Smooth muscle cell (in vitro differentiated cells): ENCODE results near the gene LMX1A. TPM values are rescaled to one million over a fixed set of nuclear protein-coding genes. Genes with fewer than 3 reads are reported as not detected.

Experiments used
- DNase-seq: peaks from one replicate; lab custom pipeline; 2025; ENCODE audit not compliant: unreplicated experiment; lab: John Stamatoyannopoulos, UW
- H2AFZ ChIP-seq: fragments of 200-600 bp; sonication (generic); 2 replicates; pipeline ENCODE4 v1.6.0; 2016; ENCODE audit warnings: antibody characterized with exemption, low read depth, mild to moderate bottlenecking
- H3F3A ChIP-seq: fragments of 200-600 bp; sonication (generic); 2 replicates; pipeline ENCODE4 v1.6.0; 2017; ENCODE audit warnings: antibody characterized with exemption, low read depth
- H3K27ac ChIP-seq: fragments of 200-600 bp; sonication (generic); 2 replicates; pipeline ENCODE4 v1.5.1; 2016; ENCODE audit warnings: low read depth, mild to moderate bottlenecking
- H3K27me3 ChIP-seq: fragments of 200-600 bp; sonication (generic); 2 replicates; pipeline ENCODE4 v1.6.1; 2016; ENCODE audit warnings: low read depth, mild to moderate bottlenecking
- H3K36me3 ChIP-seq: fragments of 200-600 bp; sonication (generic); 2 replicates; pipeline ENCODE4 v1.5.1; 2016; ENCODE audit warnings: low read depth
- H3K4me1 ChIP-seq: fragments of 200-600 bp; sonication (generic); 2 replicates; pipeline ENCODE4 v1.5.1; 2016; ENCODE audit warnings: low read depth
- H3K4me2 ChIP-seq: fragments of 200-600 bp; sonication (generic); 2 replicates; pipeline ENCODE4 v1.6.0; 2016; ENCODE audit warnings: mild to moderate bottlenecking
- H3K4me3 ChIP-seq: fragments of 200-600 bp; sonication (generic); 2 replicates; pipeline ENCODE4 v1.5.1; 2016; ENCODE audit warnings: mild to moderate bottlenecking
- H3K79me2 ChIP-seq: fragments of 200-600 bp; sonication (generic); 2 replicates; pipeline ENCODE4 v1.6.0; 2016; ENCODE audit warnings: low read depth, mild to moderate bottlenecking
- H3K9ac ChIP-seq: fragments of 200-600 bp; sonication (generic); 2 replicates; pipeline ENCODE4 v1.6.0; 2016; ENCODE audit warnings: low read depth
- H3K9me3 ChIP-seq: fragments of 200-600 bp; sonication (generic); replicated peaks from 2 replicates; pipeline ENCODE4 v1.5.1; 2016; ENCODE audit warnings: low read depth
- H4K20me1 ChIP-seq: fragments of 200-600 bp; sonication (generic); 2 replicates; pipeline ENCODE4 v1.6.0; 2016; ENCODE audit warnings: low read depth
- WGBS: methylation state at CpG from one replicate; pipeline ENCODE4 v1.1.7; 2016; ENCODE audit warnings: low lambda C conversion rate; 5-methylcytosine and 5-hydroxymethylcytosine counted together
- polyA plus RNA-seq: library from polyadenylated mRNA; unstranded; fragments of >200 nt; fragmentation: Nextera tagmentation; extraction: Ambion mirVana; gene quantifications from 2 replicates; pipeline ENCODE4 v1.2.1, GENCODE V29; 2016
- total RNA-seq: library from RNA; depleted of rRNA; stranded (reverse); fragments of >200 nt; gene quantifications from 2 replicates; pipeline ENCODE4 v1.2.3, GENCODE V29; 2014
- TF ChIP-seq, protein P1 (sequence below): fragments of 200-600 bp; sonication (generic); IDR thresholded peaks from 2 replicates; pipeline ENCODE4 v1.5.1; 2017; ENCODE audit warnings: borderline replicate concordance, mild to moderate bottlenecking, antibody characterized with exemption; ENCODE audit not compliant: insufficient read depth, poor library complexity, severe bottlenecking

The LMX1A gene
- total and polyA plus RNA-seq, 2 experiments from 2014 or later, result not detected

DNA sequence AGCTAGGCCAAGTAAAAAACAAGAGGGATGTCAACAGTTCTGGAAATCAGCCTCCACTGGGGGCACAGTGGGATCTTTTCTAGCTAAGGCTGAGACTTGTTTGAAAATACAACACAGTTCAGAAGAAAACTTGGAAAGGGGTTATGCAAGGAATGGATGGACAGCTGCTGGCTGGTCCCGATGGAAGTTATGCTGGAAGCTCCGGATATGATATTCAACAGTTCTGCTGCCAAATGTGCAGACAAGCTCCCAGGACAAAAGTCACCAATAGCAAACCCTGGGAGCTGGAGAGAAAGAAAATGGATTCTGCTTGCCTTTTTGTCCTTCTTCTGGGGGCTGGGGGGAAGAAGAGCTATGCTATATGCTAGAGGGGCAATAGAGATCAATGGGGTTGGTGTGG is 14.3 kb downstream of the LMX1A start:
- Histone ChIP-seq H3K27me3 (peaks cover 77% of the 10 kb centered on the region), H3F3A (no peaks in the 10 kb centered on the region), H3K27ac (no peak overlapping the region), H3K4me2 (no peak overlapping the region), H2AFZ (no peak overlapping the region), H3K9me3 (no peaks in the 10 kb centered on the region), H3K4me3 (no peak overlapping the region), H3K4me1 (peaks cover 30% of the 10 kb centered on the region), H3K36me3 (no peaks in the 10 kb centered on the region), H3K79me2 (no peaks in the 10 kb centered on the region), H3K9ac (no peak overlapping the region), H4K20me1 (no peaks in the 10 kb centered on the region)
- WGBS, result 93% methylated on average over 2 of the region's 2 CpGs
- no peak for DNase-seq
- TF ChIP-seq, protein P1, sequence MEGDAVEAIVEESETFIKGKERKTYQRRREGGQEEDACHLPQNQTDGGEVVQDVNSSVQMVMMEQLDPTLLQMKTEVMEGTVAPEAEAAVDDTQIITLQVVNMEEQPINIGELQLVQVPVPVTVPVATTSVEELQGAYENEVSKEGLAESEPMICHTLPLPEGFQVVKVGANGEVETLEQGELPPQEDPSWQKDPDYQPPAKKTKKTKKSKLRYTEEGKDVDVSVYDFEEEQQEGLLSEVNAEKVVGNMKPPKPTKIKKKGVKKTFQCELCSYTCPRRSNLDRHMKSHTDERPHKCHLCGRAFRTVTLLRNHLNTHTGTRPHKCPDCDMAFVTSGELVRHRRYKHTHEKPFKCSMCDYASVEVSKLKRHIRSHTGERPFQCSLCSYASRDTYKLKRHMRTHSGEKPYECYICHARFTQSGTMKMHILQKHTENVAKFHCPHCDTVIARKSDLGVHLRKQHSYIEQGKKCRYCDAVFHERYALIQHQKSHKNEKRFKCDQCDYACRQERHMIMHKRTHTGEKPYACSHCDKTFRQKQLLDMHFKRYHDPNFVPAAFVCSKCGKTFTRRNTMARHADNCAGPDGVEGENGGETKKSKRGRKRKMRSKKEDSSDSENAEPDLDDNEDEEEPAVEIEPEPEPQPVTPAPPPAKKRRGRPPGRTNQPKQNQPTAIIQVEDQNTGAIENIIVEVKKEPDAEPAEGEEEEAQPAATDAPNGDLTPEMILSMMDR, result no peak

DNA sequence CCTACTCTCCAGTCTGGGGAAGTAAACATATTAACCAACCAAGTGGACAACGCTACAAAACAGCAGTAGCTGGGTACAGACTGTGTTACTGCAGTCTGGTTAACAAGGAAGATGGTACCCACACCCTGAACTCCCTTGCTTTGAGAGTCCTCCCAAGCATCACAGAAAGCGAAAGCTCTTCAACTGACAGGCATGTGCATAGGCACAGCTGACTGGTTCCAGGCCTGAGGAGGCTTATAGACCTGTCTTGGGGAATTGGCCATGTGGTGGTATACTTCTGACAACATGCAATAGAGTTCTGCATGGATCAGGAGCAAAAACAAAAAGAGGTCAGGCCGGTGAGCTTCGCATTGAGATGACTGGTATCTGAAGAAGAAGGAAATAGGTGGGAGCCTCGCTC is 17.4 kb downstream of the LMX1A start:
- no peak for DNase-seq
- Histone ChIP-seq H3K4me3 (no peak overlapping the region), H3K9ac (no peak overlapping the region), H3K79me2 (no peaks in the 10 kb centered on the region), H3K27ac (no peak overlapping the region), H3K4me1 (peaks cover 6% of the 10 kb centered on the region), H4K20me1 (no peaks in the 10 kb centered on the region), H3K4me2 (no peak overlapping the region), H3K27me3 (peaks cover 67% of the 10 kb centered on the region), H2AFZ (no peak overlapping the region), H3K36me3 (no peaks in the 10 kb centered on the region), H3K9me3 (no peaks in the 10 kb centered on the region), H3F3A (no peaks in the 10 kb centered on the region)
- whole genome bisulfite sequencing, result 91% methylated on average over 5 of the region's 5 CpGs
- TF ChIP-seq, protein P1, result no peak

DNA sequence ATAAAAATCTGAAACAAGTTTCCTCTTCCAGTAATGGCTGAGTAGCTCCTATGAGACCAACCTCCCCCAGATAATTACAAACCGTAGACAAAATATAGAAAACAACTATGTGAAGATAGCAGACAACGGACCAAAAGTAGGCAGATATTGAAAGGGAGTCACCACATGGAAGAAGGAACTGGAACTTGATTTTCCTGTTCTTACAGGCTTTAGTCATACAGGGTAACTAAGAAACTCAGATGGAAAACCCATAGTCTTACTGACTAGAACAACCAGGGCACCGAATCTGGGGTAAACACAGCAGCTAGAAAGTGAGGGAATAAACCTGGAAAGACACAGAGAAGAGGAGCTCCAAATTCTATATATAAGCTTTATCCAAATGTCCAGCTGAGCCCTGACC is 26.0 kb downstream of the LMX1A start:
- Histone ChIP-seq H3K4me2 (no peak overlapping the region), H3K36me3 (no peaks in the 10 kb centered on the region), H3K27me3 (peaks cover 35% of the 10 kb centered on the region), H3K79me2 (no peaks in the 10 kb centered on the region), H3K9me3 (no peaks in the 10 kb centered on the region), H3K4me1 (no peaks in the 10 kb centered on the region), H2AFZ (no peak overlapping the region), H3F3A (no peaks in the 10 kb centered on the region), H4K20me1 (no peaks in the 10 kb centered on the region), H3K27ac (no peak overlapping the region), H3K9ac (no peak overlapping the region), H3K4me3 (no peak overlapping the region)
- 54% methylated on average over 3 of the region's 3 CpGs for WGBS
- DNase-seq, result no peak
- TF ChIP-seq, protein P1, result no peak

DNA sequence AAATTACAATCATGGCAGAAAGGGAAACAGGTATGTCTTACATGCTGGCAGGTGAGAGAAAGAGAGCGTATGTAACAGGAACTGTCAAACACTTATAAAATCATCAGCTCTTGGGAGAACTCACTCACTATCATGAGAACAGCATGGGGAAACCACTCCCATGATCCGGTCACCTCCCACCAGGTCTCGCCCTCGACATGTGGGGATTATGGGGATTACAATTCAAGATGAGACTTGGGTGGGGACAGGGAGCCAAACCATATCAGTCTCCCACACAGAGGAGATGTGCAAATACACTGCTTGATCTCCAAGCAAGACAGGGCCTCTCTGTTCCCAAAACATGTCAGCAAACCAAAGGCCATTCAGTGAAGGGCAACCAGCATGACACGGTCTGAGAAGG is 27.4 kb downstream of the LMX1A start:
- no peaks in the 10 kb centered on the region for H3K79me2 ChIP-seq
- no peaks in the 10 kb centered on the region for H3K36me3 ChIP-seq
- TF ChIP-seq, protein P1, result no peak
- H3K27me3 ChIP-seq, result peaks cover 37% of the 10 kb centered on the region
- no peak overlapping the region for H3K4me2 ChIP-seq
- H2AFZ ChIP-seq, result no peak overlapping the region
- H3K27ac ChIP-seq, result no peak overlapping the region
- DNase-seq, result no peak
- no peak overlapping the region for H3K4me3 ChIP-seq
- 80% methylated on average over 5 of the region's 5 CpGs for WGBS
- no peak overlapping the region for H3K9ac ChIP-seq
- H4K20me1 ChIP-seq, result no peaks in the 10 kb centered on the region
- H3K4me1 ChIP-seq, result no peaks in the 10 kb centered on the region
- no peaks in the 10 kb centered on the region for H3F3A ChIP-seq
- H3K9me3 ChIP-seq, result no peaks in the 10 kb centered on the region
